Measurements from ENCODE around the gene HTT. TPM values are rescaled to one million over a fixed set of nuclear protein-coding genes. Genes with fewer than 3 reads are reported as not detected.

HTT gene
- polyA plus RNA-seq, 1 donor (not counting 4 experiments of a cell fraction or from before 2014, with no cell fraction given) = 16.2 TPM

DNA sequence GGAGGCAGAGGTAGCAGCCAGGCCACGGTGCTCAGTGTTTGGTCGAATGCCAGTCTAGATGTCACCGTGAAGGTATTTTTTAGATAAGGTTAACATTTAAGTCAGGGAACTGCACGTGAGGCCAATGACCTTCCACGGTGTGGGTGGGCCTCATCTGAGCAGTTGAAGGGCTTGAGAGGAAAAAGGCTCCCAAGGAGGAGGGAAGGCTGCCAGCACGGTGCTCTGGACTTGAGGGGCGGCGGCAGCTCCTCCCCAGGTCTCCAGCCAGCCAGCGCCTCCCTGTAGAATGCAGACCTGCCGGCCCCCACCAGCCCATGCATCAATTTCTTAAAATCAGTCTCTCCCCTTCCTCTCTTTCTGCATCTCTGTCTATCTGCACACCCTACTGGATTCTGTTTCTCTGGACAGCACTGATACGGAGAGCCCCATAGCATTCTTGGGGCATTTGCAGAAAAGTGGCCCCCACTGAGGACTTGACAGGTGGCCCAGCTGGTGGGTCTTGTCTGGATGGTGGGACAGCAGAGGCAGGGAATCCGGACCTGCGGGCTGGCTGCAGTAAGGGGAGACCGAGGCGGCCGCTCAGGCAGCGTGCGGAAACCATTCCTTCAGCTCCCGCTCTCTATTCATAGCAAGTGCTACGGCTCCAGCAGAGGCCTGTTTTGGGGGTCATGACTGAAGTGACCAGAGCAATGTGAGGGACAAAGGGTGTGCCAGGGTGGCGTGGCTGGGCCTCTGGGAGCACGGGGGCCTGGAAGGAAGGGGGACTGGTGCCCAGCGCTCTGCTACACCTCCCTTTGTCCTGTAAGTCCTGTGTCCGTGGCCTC is 210.5 kb downstream of the HTT start:
- Histone ChIP-seq H3K4me3 (ENCODE audit: control insufficient read depth in 2 of 3, extremely low read depth in 1 of 3, insufficient read depth in 2 of 3, low read depth in 1 of 3, low read length in 3 of 3) (no peak overlapping the region), H3K4me2 (ENCODE audit: control insufficient read depth, extremely low read depth, insufficient read depth, low read depth, low read length) (no peak overlapping the region), H3K4me1 (ENCODE audit: control insufficient read depth, extremely low read depth, insufficient read depth, low read length) (peaks cover 9% of the 10 kb centered on the region), H3K79me2 (ENCODE audit: control insufficient read depth, insufficient read depth, low read length) (no peaks in the 10 kb centered on the region), H4K20me1 (ENCODE audit: control insufficient read depth, extremely low read depth, insufficient read depth, low read length) (no peaks in the 10 kb centered on the region), H3K27me3 (ENCODE audit: control insufficient read depth, extremely low read depth, insufficient read depth, low read length) (peaks cover 29% of the 10 kb centered on the region), H3K36me3 (ENCODE audit: control insufficient read depth in 2 of 2, extremely low read depth in 1 of 2, insufficient read depth in 2 of 2, low read length in 2 of 2) (no peaks in the 10 kb centered on the region), H3K27ac (ENCODE audit: control insufficient read depth, insufficient read depth, low read length) (no peak overlapping the region), H3K9ac (ENCODE audit: control insufficient read depth, extremely low read depth, insufficient read depth, low read length) (no peak overlapping the region), H3K9me1 (ENCODE audit: control insufficient read depth, extremely low read depth, insufficient read depth, low read length) (no peaks in the 10 kb centered on the region), H2AFZ (ENCODE audit: control insufficient read depth, low read length) (no peak overlapping the region), H3K9me3 (ENCODE audit: control insufficient read depth, low read depth, low read length) (no peaks in the 10 kb centered on the region)
- no peak for FAIRE-seq
- TF ChIP-seq, protein P1, sequence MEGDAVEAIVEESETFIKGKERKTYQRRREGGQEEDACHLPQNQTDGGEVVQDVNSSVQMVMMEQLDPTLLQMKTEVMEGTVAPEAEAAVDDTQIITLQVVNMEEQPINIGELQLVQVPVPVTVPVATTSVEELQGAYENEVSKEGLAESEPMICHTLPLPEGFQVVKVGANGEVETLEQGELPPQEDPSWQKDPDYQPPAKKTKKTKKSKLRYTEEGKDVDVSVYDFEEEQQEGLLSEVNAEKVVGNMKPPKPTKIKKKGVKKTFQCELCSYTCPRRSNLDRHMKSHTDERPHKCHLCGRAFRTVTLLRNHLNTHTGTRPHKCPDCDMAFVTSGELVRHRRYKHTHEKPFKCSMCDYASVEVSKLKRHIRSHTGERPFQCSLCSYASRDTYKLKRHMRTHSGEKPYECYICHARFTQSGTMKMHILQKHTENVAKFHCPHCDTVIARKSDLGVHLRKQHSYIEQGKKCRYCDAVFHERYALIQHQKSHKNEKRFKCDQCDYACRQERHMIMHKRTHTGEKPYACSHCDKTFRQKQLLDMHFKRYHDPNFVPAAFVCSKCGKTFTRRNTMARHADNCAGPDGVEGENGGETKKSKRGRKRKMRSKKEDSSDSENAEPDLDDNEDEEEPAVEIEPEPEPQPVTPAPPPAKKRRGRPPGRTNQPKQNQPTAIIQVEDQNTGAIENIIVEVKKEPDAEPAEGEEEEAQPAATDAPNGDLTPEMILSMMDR (optimal IDR thresholded peaks at IDR 0.05 in 1 of 3, IDR thresholded peaks at IDR 0.05 in 1 of 3, conservative IDR thresholded peaks at IDR 0.05 in 1 of 3; ENCODE audit: extremely low read depth in 1 of 3, insufficient read depth in 2 of 3, low read length in 3 of 3) = no peak
- no peak for TF ChIP-seq EZH2 (IDR thresholded peaks at IDR 0.05; ENCODE audit: low read length)
- no peak for DNase-seq (ENCODE audit: low read depth, low spot score)
- dilution Hi-C loops (cut with MboI; ENCODE audit: extremely low pct_ligation_motif_present, low sequenced_read_pairs) = no loop called here

DNA sequence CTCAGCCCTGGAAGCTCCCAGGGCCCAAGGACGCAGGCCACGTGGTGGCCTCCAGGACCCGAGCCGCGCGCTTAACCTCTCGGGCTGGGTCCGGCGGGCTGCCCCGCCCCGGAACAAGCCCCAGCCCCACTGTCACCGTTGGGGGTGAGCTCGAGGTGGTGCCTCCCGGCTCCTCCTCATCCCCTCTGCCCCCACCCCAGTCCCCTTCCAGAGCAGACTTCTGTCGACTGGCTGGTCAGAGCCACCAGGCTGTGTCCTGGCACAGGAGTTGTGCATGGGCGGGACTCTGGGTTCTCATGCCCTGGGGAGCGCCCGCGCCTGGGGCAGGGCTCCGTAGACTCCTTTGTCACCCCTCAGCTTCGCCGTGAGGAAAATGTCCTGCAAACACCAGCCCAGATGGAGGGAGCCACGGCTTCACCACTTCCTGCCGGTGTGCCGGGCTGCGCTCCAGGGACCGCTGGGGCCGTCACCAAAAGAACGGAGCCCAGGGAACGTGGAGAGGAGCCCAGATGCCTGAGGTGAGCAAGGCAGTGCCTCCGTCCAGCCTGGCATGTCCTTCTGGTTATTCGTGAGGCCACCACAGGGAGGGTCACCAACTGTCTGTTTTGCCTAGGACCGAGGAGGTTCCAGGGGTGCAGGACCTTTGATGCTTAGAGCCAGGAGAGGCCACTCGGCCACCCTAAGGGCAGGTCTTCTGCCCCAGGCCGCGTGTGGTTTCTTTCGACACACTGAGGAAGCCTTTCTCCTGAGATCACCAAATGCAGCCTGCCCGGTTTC is 211.3 kb downstream of the HTT start:
- H3K4me3 ChIP-seq (ENCODE audit: control insufficient read depth in 2 of 3, extremely low read depth in 1 of 3, insufficient read depth in 2 of 3, low read depth in 1 of 3, low read length in 3 of 3) = no peak overlapping the region
- DNase-seq (ENCODE audit: low read depth, low spot score) (no peak), FAIRE-seq (no peak)
- H3K27ac ChIP-seq (ENCODE audit: control insufficient read depth, insufficient read depth, low read length) = no peak overlapping the region
- no peak overlapping the region for H3K4me2 ChIP-seq (ENCODE audit: control insufficient read depth, extremely low read depth, insufficient read depth, low read depth, low read length)
- H4K20me1 ChIP-seq (ENCODE audit: control insufficient read depth, extremely low read depth, insufficient read depth, low read length) = no peaks in the 10 kb centered on the region
- dilution Hi-C loops (cut with MboI; ENCODE audit: extremely low pct_ligation_motif_present, low sequenced_read_pairs) = no loop called here
- H3K79me2 ChIP-seq (ENCODE audit: control insufficient read depth, insufficient read depth, low read length) = no peaks in the 10 kb centered on the region
- TF ChIP-seq, protein P1 (optimal IDR thresholded peaks at IDR 0.05 in 1 of 3, IDR thresholded peaks at IDR 0.05 in 1 of 3, conservative IDR thresholded peaks at IDR 0.05 in 1 of 3; ENCODE audit: extremely low read depth in 1 of 3, insufficient read depth in 2 of 3, low read length in 3 of 3) = no peak
- peaks cover 9% of the 10 kb centered on the region for H3K4me1 ChIP-seq (ENCODE audit: control insufficient read depth, extremely low read depth, insufficient read depth, low read length)
- H3K9ac ChIP-seq (ENCODE audit: control insufficient read depth, extremely low read depth, insufficient read depth, low read length) = no peak overlapping the region
- no peaks in the 10 kb centered on the region for H3K9me3 ChIP-seq (ENCODE audit: control insufficient read depth, low read depth, low read length)
- no peak overlapping the region for H2AFZ ChIP-seq (ENCODE audit: control insufficient read depth, low read length)
- H3K9me1 ChIP-seq (ENCODE audit: control insufficient read depth, extremely low read depth, insufficient read depth, low read length) = no peaks in the 10 kb centered on the region
- peaks cover 37% of the 10 kb centered on the region for H3K27me3 ChIP-seq (ENCODE audit: control insufficient read depth, extremely low read depth, insufficient read depth, low read length)
- H3K36me3 ChIP-seq (ENCODE audit: control insufficient read depth in 2 of 2, extremely low read depth in 1 of 2, insufficient read depth in 2 of 2, low read length in 2 of 2) = no peaks in the 10 kb centered on the region
